Right lobe of liver (tissue), 6 donors: ENCODE results near the gene LEAP2. TPM values are rescaled to one million over a fixed set of nuclear protein-coding genes. Genes with fewer than 3 reads are reported as not detected.

ENCODE experiments used
- ATAC-seq, 4 donors: fragments of 200-7000 bp; cut with Tn5 transposase; one replicate each; pipeline ENCODE4 v1.9.1; 2020; ENCODE audit warnings: mild to moderate bottlenecking in 4 of 4, moderate library complexity in 4 of 4
- DNase-seq, 3 donors: peaks; one replicate each; pipeline ENCODE4 v3.0.0-alpha.2; 2020
- H3K27ac ChIP-seq, 3 donors: fragments of 200-600 bp; one replicate each; pipeline ENCODE4 v1.8.0; 2022
- H3K27me3 ChIP-seq, 2 donors: fragments of 200-600 bp; one replicate each; pipeline ENCODE4 v1.8.0; 2022
- H3K36me3 ChIP-seq, 4 donors: fragments of 200-600 bp; sonication (generic) in 1 of 4; one replicate each; pipeline versions ENCODE4 v1.5.1 to v1.8.0; 2017 to 2022; ENCODE audit warnings: control low read depth in 1 of 4
- H3K4me1 ChIP-seq, 4 donors: fragments of 200-600 bp; sonication (generic) in 1 of 4; one replicate each; pipeline versions ENCODE4 v1.5.1 to v1.8.0; 2017 to 2022; ENCODE audit warnings: control low read depth in 1 of 4
- H3K4me3 ChIP-seq, 3 donors: fragments of 200-600 bp; one replicate each; pipeline ENCODE4 v1.8.0; 2022
- H3K9me3 ChIP-seq, 4 donors: fragments of 200-600 bp; sonication (generic) in 1 of 4; one replicate each; pipeline versions ENCODE4 v1.5.1 to v1.8.0; 2017 to 2022; ENCODE audit warnings: control low read depth in 1 of 4
- CTCF ChIP-seq, 4 donors: fragments of 200-600 bp in 3 of 4; fragments of 450-650 bp in 1 of 4; IDR thresholded peaks; one replicate each; pipeline versions ENCODE4 v1.5.1 to v1.8.0; 2016 to 2022; ENCODE audit warnings: antibody characterized with exemption in 4 of 4, mild to moderate bottlenecking in 2 of 4
- POLR2A ChIP-seq: fragments of 450-650 bp; IDR thresholded peaks from one replicate; pipeline ENCODE4 v1.6.1; 2017; ENCODE audit warnings: antibody characterized with exemption, mild to moderate bottlenecking
- WGBS: methylation state at CpG from one replicate; pipeline ENCODE4 v1.1.6; 2018; ENCODE audit warnings: low coverage, low lambda C conversion rate; ENCODE audit not compliant: insufficient coverage; ENCODE audit errors: missing lambda C conversion rate; 5-methylcytosine and 5-hydroxymethylcytosine counted together
- intact Hi-C, 2 donors: fragments of 100-400 bp; cut with DNase I; formaldehyde crosslinking; loops; one replicate each; pipeline versions ENCODE4 v1.11.2 to v1.14.1; 2022
- total RNA-seq, 6 experiments: library from RNA; depleted of rRNA in 2 of 6; stranded (reverse); fragments of >200 nt in 2 of 6; fragmentation: NEBNext Ultra II Directional in 3 of 6; extraction: Animal tissue kit (Norgen Biotek cat#: 25700) in 3 of 6; gene quantifications; one replicate each; pipeline versions ENCODE4 v1.1.0 to v1.2.4, GENCODE V29; 2016 to 2023
- donor health status: DM: no; HTN: yes; CAD: no.
- donor health status: DM: no; HTN: no; CAD: no.
- donor health status: DM: no; HTN: no; CAD: no.
- donor health status: DM: no; HTN: yes; CAD: no.
- donor health status: DM: no; HTN: yes; CAD: no.

Gene LEAP2
- total RNA-seq, 6 experiments from 2014 or later = 120 to 439 (median 214) TPM

GRCh38 chr5:132826424-132827082 lies 46.9 kb upstream of the LEAP2 start:
- Histone ChIP-seq H3K9me3 (no peaks in the 10 kb centered on the region), H3K4me1 (peaks cover 0 to 47% (median 9%) of the 10 kb centered on the region in 4 donors), H3K27me3 (no peaks in the 10 kb centered on the region), H3K36me3 (peaks cover 0 to 26% (median 11%) of the 10 kb centered on the region in 4 donors), H3K27ac (peak overlapping the region in 2 of 3 donors; percentile 21 to 51), H3K4me3 (no peak overlapping the region)
- intact Hi-C loops = loop anchor here (5.0 to 10.0 kb wide), 2 partner anchors 41 to 58 kb away; partner anchors contain the start of genes GDF9 (in 1 of the 2) and UQCRQ (in 1 of the 2)
- ATAC-seq (peak in 1 of 4 donors; percentile 0), DNase-seq (peak in 1 of 3 donors; percentile 25)
- WGBS = 60% methylated on average over 2 of the region's 6 CpGs
- TF ChIP-seq POLR2A (no peak), CTCF (IDR thresholded peaks at IDR 0.05) (no peak)

GRCh38 chr5:132827943-132828673 lies 45.4 kb upstream of the LEAP2 start:
- WGBS = 58% methylated on average over 2 of the region's 4 CpGs

GRCh38 chr5:132828846-132829494 lies 44.5 kb upstream of the LEAP2 start:
- H3K27me3 ChIP-seq = no peaks in the 10 kb centered on the region
- H3K4me3 ChIP-seq = peak overlapping the region; percentile 66 to 92 (median 74)
- intact Hi-C loops = loop anchor here (5.0 to 10.0 kb wide), 2 partner anchors 38 to 56 kb away; partner anchors contain the start of genes GDF9 (in 1 of the 2) and UQCRQ (in 1 of the 2)
- no peak for TF ChIP-seq POLR2A
- no peak for TF ChIP-seq CTCF (IDR thresholded peaks at IDR 0.05)
- H3K9me3 ChIP-seq = no peaks in the 10 kb centered on the region
- 34% methylated on average over 4 of the region's 4 CpGs for WGBS
- ATAC-seq (no peak), DNase-seq (no peak)
- peaks cover 0 to 41% (median 10%) of the 10 kb centered on the region in 4 donors for H3K4me1 ChIP-seq
- H3K27ac ChIP-seq = peak overlapping the region; percentile 94 to 96 (median 95)
- peaks cover 0 to 24% (median 9%) of the 10 kb centered on the region in 4 donors for H3K36me3 ChIP-seq

More at GRCh38 chr5:132827943-132828673, 45.4 kb upstream of the LEAP2 start:
- Histone ChIP-seq H3K4me3 (peak overlapping the region in 1 of 3 donors; percentile 74), H3K27me3 (no peaks in the 10 kb centered on the region), H3K36me3 (peaks cover 0 to 26% (median 11%) of the 10 kb centered on the region in 4 donors), H3K4me1 (peaks cover 0 to 42% (median 10%) of the 10 kb centered on the region in 4 donors), H3K27ac (peak overlapping the region; percentile 20 to 95 (median 94)), H3K9me3 (no peaks in the 10 kb centered on the region)
- TF ChIP-seq CTCF (IDR thresholded peaks at IDR 0.05) = no peak
- no peak for TF ChIP-seq POLR2A
- intact Hi-C loops = loop anchor here (5.0 to 10.0 kb wide), 2 partner anchors 39 to 57 kb away; partner anchors contain the start of genes GDF9 (in 1 of the 2) and UQCRQ (in 1 of the 2)
- DNase-seq (no peak), ATAC-seq (no peak)

GRCh38 chr5:132829742-132830435 lies 43.6 kb upstream of the LEAP2 start:
- Histone ChIP-seq H3K9me3 (no peaks in the 10 kb centered on the region), H3K4me3 (peak overlapping the region; percentile 66 to 92 (median 74)), H3K27ac (peak overlapping the region; percentile 94 to 96 (median 95)), H3K36me3 (peaks cover 0 to 15% (median 5%) of the 10 kb centered on the region in 4 donors), H3K4me1 (peaks cover 0 to 41% (median 10%) of the 10 kb centered on the region in 4 donors), H3K27me3 (no peaks in the 10 kb centered on the region)
- peak; percentile 85 to 86 (median 85) for DNase-seq
- peak; percentile 67 to 80 (median 78) for ATAC-seq
- intact Hi-C loops = loop anchor here (5.0 to 10.0 kb wide), 2 partner anchors 37 to 55 kb away; partner anchors contain the start of genes GDF9 (in 1 of the 2) and UQCRQ (in 1 of the 2)
- TF ChIP-seq POLR2A = no peak
- TF ChIP-seq CTCF (IDR thresholded peaks at IDR 0.05) = peak; percentile 79 to 89 (median 87)
- WGBS = 0% methylated on average over 10 of the region's 75 CpGs
